OCI-LY1 (cell line): ENCODE results near the gene TIMP3.

Source experiments
- EZH2 ChIP-seq: fragments of 200-600 bp; sonication (generic), shearing (Covaris generic); IDR thresholded peaks from 2 replicates; pipeline ENCODE4 v1.8.0; 2017; ENCODE audit warnings: borderline replicate concordance, mixed run types, mild to moderate bottlenecking, antibody characterized with exemption, low read length, moderate library complexity, mixed read lengths
- TF ChIP-seq, protein P1 (sequence below): fragments of 200-600 bp; sonication (generic), shearing (Covaris generic); IDR thresholded peaks from 2 replicates; pipeline ENCODE4 v1.5.1; 2017; ENCODE audit warnings: mild to moderate bottlenecking, antibody characterized with exemption, low read length, moderate library complexity, mixed read lengths

DNA sequence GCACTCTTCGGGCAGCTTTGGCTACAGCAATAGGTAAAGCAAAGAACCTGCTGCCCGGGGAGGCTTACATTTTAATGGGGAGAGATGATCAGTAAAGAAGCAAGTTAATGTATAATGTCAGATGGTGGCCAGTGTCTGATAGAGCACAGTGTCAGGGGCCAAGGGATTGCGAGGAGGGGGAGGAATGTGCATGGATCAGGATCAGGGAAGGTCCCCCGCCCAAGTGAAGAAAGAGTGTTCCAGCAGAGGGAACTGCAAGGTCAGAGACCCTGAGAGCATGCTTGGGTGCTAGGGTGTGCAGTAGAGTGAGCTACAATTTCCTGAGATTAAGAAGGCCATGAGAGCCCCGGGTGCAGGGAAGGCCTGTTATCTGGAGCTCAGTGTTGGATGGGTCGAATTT, 39.7 kb downstream of the TIMP3 start:
- TF ChIP-seq, protein P1, sequence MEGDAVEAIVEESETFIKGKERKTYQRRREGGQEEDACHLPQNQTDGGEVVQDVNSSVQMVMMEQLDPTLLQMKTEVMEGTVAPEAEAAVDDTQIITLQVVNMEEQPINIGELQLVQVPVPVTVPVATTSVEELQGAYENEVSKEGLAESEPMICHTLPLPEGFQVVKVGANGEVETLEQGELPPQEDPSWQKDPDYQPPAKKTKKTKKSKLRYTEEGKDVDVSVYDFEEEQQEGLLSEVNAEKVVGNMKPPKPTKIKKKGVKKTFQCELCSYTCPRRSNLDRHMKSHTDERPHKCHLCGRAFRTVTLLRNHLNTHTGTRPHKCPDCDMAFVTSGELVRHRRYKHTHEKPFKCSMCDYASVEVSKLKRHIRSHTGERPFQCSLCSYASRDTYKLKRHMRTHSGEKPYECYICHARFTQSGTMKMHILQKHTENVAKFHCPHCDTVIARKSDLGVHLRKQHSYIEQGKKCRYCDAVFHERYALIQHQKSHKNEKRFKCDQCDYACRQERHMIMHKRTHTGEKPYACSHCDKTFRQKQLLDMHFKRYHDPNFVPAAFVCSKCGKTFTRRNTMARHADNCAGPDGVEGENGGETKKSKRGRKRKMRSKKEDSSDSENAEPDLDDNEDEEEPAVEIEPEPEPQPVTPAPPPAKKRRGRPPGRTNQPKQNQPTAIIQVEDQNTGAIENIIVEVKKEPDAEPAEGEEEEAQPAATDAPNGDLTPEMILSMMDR = no peak
- no peak for TF ChIP-seq EZH2
